Kidney (tissue), 14 donors: ENCODE measurements around the gene MRO. TPM values are rescaled to one million over a fixed set of nuclear protein-coding genes. Genes with fewer than 3 reads are reported as not detected.
A peak's percentile ranks its signal among the peaks of the same experiment; 100 is the strongest.

Source experiments
- DNase-seq, 5 donors: peaks; one replicate each; pipeline ENCODE4 v3.0.0-alpha.2; 2013 to 2020
- FAIRE-seq: peaks from 2 replicates; lab custom pipeline; 2012; peaks lifted over from hg19 to GRCh38; lab: Jason Lieb, UNC
- H3K27ac ChIP-seq, 2 donors: one replicate each; pipeline ENCODE4 v1.7.0; 2013; ENCODE audit warnings: low read depth in 2 of 2, low read length in 2 of 2, inconsistent platforms in 1 of 2
- H3K27me3 ChIP-seq: one replicate; pipeline ENCODE4 v1.7.1; 2013; ENCODE audit warnings: low read length, inconsistent platforms; ENCODE audit not compliant: control insufficient read depth, insufficient read depth
- H3K36me3 ChIP-seq, 3 donors: one replicate each; pipeline versions ENCODE4 v1.7.0 to v1.7.1; 2013; ENCODE audit warnings: low read length in 3 of 3, control low read depth in 1 of 3, inconsistent platforms in 1 of 3; ENCODE audit not compliant: insufficient read depth in 3 of 3, control insufficient read depth in 2 of 3
- H3K4me1 ChIP-seq, 3 donors: one replicate each; pipeline versions ENCODE4 v1.7.0 to v1.7.1; 2013; ENCODE audit warnings: low read length in 3 of 3, inconsistent platforms in 1 of 3, low read depth in 1 of 3; ENCODE audit not compliant: control insufficient read depth in 2 of 3, insufficient read depth in 2 of 3
- H3K4me3 ChIP-seq, 3 donors: one replicate each; pipeline versions ENCODE4 v1.7.0 to v1.8.1; 2013; ENCODE audit warnings: low read length in 3 of 3, control low read depth in 1 of 3, inconsistent platforms in 1 of 3
- H3K9ac ChIP-seq, 3 donors: one replicate each; pipeline versions ENCODE4 v1.7.0 to v1.7.1; 2013; ENCODE audit warnings: low read length in 3 of 3, control low read depth in 1 of 3, inconsistent platforms in 1 of 3
- H3K9me3 ChIP-seq, 3 donors: one replicate each; pipeline versions ENCODE4 v1.7.0 to v1.7.1; 2013; ENCODE audit warnings: low read length in 3 of 3, control low read depth in 1 of 3, inconsistent platforms in 1 of 3; ENCODE audit not compliant: control insufficient read depth in 2 of 3, insufficient read depth in 1 of 3
- CTCF ChIP-seq: IDR thresholded peaks from 3 replicates; pipeline ENCODE4 v1.5.1; 2012; ENCODE audit warnings: mild to moderate bottlenecking, moderate library complexity, borderline replicate concordance; ENCODE audit not compliant: insufficient read depth; ENCODE audit errors: extremely low read depth
- intact Hi-C: fragments of 100-400 bp; cut with DNase I; formaldehyde crosslinking; loops from one replicate; pipeline ENCODE4 v1.11.1; 2022
- polyA plus RNA-seq: library from polyadenylated mRNA; stranded (reverse); fragments of 350-450 nt; fragmentation: Illumina TruSeq; extraction: RNeasy Lipid Tissue Mini Kit (QIAGEN cat#74804); gene quantifications from one replicate; pipeline ENCODE4 v1.2.3, GENCODE V29; 2014; ENCODE audit warnings: low read depth, low replicate concordance; ENCODE audit not compliant: insufficient read depth
- total RNA-seq: library from RNA; stranded (reverse); fragmentation: NEBNext Ultra II Directional; extraction: Animal tissue kit (Norgen Biotek cat#: 25700); gene quantifications from one replicate; pipeline ENCODE4 v1.2.1, GENCODE V29; 2021
- donor health status: control.
- donor health status: control.
- donor health status: control.
- donor health status: control.
- donor health status: control.
- donor health status: DM: yes; HTN: yes; CAD: no.
- donor health status: Normal renal cell carcinoma (clear cell type).

The MRO gene
- total and polyA plus RNA-seq, 2 donors from 2014 or later: 2.9 to 6.9 TPM

- Histone ChIP-seq H3K4me3 (no peak overlapping the region), H3K27ac (no peak overlapping the region), H3K27me3 (no peaks in the 10 kb centered on the region), H3K36me3 (no peaks in the 10 kb centered on the region), H3K9ac (no peak overlapping the region), H3K4me1 (peaks cover 2 to 9% (median 4%) of the 10 kb centered on the region in 3 donors), H3K9me3 (no peaks in the 10 kb centered on the region)
- TF ChIP-seq CTCF: no peak
- DNase-seq: peak in 1 of 5 donors; percentile 29
- no peak for FAIRE-seq
- intact Hi-C loops: no loop called here
Measured at GRCh38 chr18:50814395-50814794, 5.4 kb downstream of the MRO start.

GRCh38 chr18:50813353-50813752 is 6.5 kb downstream of the MRO start:
- intact Hi-C loops: no loop called here
- no peak for FAIRE-seq
- H3K9ac ChIP-seq: no peak overlapping the region

GRCh38 chr18:50812834-50813233 is 7.0 kb downstream of the MRO start:
- no peak overlapping the region for H3K9ac ChIP-seq
- H3K4me3 ChIP-seq: no peak overlapping the region
- H3K36me3 ChIP-seq: no peaks in the 10 kb centered on the region
- intact Hi-C loops: no loop called here
- peaks cover 0 to 4% (median 2%) of the 10 kb centered on the region in 3 donors for H3K4me1 ChIP-seq
- FAIRE-seq (no peak), DNase-seq (no peak)
- no peaks in the 10 kb centered on the region for H3K9me3 ChIP-seq
- TF ChIP-seq CTCF: no peak
- H3K27me3 ChIP-seq: no peaks in the 10 kb centered on the region
- H3K27ac ChIP-seq: no peak overlapping the region

More at GRCh38 chr18:50813353-50813752, 6.5 kb downstream of the MRO start:
- DNase-seq: no peak
- Histone ChIP-seq H3K27ac (no peak overlapping the region), H3K4me1 (peaks cover 0 to 5% (median 2%) of the 10 kb centered on the region in 3 donors), H3K9me3 (no peaks in the 10 kb centered on the region), H3K27me3 (no peaks in the 10 kb centered on the region), H3K4me3 (no peak overlapping the region), H3K36me3 (no peaks in the 10 kb centered on the region)
- TF ChIP-seq CTCF: no peak

GRCh38 chr18:50807176-50807575 is 12.6 kb downstream of the MRO start:
- no peak for DNase-seq
- Histone ChIP-seq H3K27ac (no peak overlapping the region), H3K9ac (no peak overlapping the region), H3K9me3 (no peaks in the 10 kb centered on the region), H3K36me3 (peaks cover 0 to 5% (median 0%) of the 10 kb centered on the region in 3 donors), H3K27me3 (no peaks in the 10 kb centered on the region), H3K4me3 (no peak overlapping the region), H3K4me1 (peaks cover 0 to 3% (median 0%) of the 10 kb centered on the region in 3 donors)
- FAIRE-seq: no peak
- intact Hi-C loops: no loop called here
- TF ChIP-seq CTCF: no peak
